GM21423 (cell line): Measurements from ENCODE around the gene ZNF664.

ENCODE experiments used
- ATAC-seq: cut with Tn5 transposase; IDR thresholded peaks from one replicate; pipeline ENCODE4 v1.9.1; 2021; ENCODE audit warnings: mild to moderate bottlenecking, moderate library complexity; ENCODE audit not compliant: unreplicated experiment

The ZNF664 gene

GRCh38 chr12:123972457-123973401, at the start of gene ZNF664, which contains the start of gene CCDC92:
TSS of gene ZNF664 (plus strand) at chr12:123973215. CDS start at chr12:124012145, 38,930 bp downstream.
TSS of gene CCDC92 (minus strand) at chr12:123972831. CDS start at chr12:123944305, 28,526 bp downstream.
- peak; percentile 78 for ATAC-seq

GRCh38 chr12:123923927-123924326, 49.1 kb upstream of the ZNF664 start:
- no peak for ATAC-seq

- ATAC-seq = no peak
Measured at GRCh38 chr12:123924539-123924938, 48.5 kb upstream of the ZNF664 start.

- ATAC-seq = no peak
Measured at GRCh38 chr12:123928274-123928865, 44.6 kb upstream of the ZNF664 start.

- no peak for ATAC-seq
Measured at GRCh38 chr12:123928897-123929296, 44.1 kb upstream of the ZNF664 start.

GRCh38 chr12:123929946-123930583, 43.0 kb upstream of the ZNF664 start:
- ATAC-seq = no peak

GRCh38 chr12:123931686-123932321, 41.2 kb upstream of the ZNF664 start:
- no peak for ATAC-seq

GRCh38 chr12:123933214-123933613, 39.8 kb upstream of the ZNF664 start:
- ATAC-seq = no peak

- ATAC-seq = no peak
Measured at GRCh38 chr12:123934016-123934620, 38.9 kb upstream of the ZNF664 start.

GRCh38 chr12:123934829-123935228, 38.2 kb upstream of the ZNF664 start:
- no peak for ATAC-seq

GRCh38 chr12:123935956-123936355, 37.1 kb upstream of the ZNF664 start:
- ATAC-seq = no peak

- no peak for ATAC-seq
Measured at GRCh38 chr12:123936471-123936870, 36.5 kb upstream of the ZNF664 start.

- no peak for ATAC-seq
Measured at GRCh38 chr12:123936956-123937706, 35.9 kb upstream of the ZNF664 start.

- ATAC-seq = peak; percentile 71
Measured at GRCh38 chr12:123937707-123938591, 35.1 kb upstream of the ZNF664 start.

- no peak for ATAC-seq
Measured at GRCh38 chr12:123938679-123939480, 34.1 kb upstream of the ZNF664 start.

- no peak for ATAC-seq
Measured at GRCh38 chr12:123939716-123940626, 33.0 kb upstream of the ZNF664 start.

GRCh38 chr12:123940627-123940966, 32.4 kb upstream of the ZNF664 start:
- no peak for ATAC-seq
